GM12873 (cell line): ENCODE data around the gene VWC2L.

Source experiments
- CTCF ChIP-seq: IDR thresholded peaks from 2 replicates; pipeline ENCODE4 v1.5.1; 2012; ENCODE audit warnings: low read depth, mild to moderate bottlenecking, moderate library complexity, low read length, control low read depth; ENCODE audit not compliant: insufficient read depth; ENCODE audit errors: missing control alignments

VWC2L gene

GRCh38 chr2:214465363-214466146 lies 54.7 kb downstream of the VWC2L start:
- no peak for TF ChIP-seq CTCF

GRCh38 chr2:214469728-214470127 lies 58.9 kb downstream of the VWC2L start:
- TF ChIP-seq CTCF, result no peak

- no peak for TF ChIP-seq CTCF
Observed at GRCh38 chr2:214471382-214471781, 60.5 kb downstream of the VWC2L start.

- no peak for TF ChIP-seq CTCF
Observed at GRCh38 chr2:214471990-214472389, 61.1 kb downstream of the VWC2L start.

- no peak for TF ChIP-seq CTCF
Observed at GRCh38 chr2:214477305-214477704, 66.5 kb downstream of the VWC2L start.

GRCh38 chr2:214481204-214481603 lies 70.3 kb downstream of the VWC2L start:
- TF ChIP-seq CTCF, result no peak

GRCh38 chr2:214482728-214483127 lies 71.9 kb downstream of the VWC2L start:
- TF ChIP-seq CTCF, result no peak

- TF ChIP-seq CTCF, result no peak
Observed at GRCh38 chr2:214484239-214484638, 73.4 kb downstream of the VWC2L start.
